ENCODE results near the gene TIPIN.

Gene TIPIN

DNA sequence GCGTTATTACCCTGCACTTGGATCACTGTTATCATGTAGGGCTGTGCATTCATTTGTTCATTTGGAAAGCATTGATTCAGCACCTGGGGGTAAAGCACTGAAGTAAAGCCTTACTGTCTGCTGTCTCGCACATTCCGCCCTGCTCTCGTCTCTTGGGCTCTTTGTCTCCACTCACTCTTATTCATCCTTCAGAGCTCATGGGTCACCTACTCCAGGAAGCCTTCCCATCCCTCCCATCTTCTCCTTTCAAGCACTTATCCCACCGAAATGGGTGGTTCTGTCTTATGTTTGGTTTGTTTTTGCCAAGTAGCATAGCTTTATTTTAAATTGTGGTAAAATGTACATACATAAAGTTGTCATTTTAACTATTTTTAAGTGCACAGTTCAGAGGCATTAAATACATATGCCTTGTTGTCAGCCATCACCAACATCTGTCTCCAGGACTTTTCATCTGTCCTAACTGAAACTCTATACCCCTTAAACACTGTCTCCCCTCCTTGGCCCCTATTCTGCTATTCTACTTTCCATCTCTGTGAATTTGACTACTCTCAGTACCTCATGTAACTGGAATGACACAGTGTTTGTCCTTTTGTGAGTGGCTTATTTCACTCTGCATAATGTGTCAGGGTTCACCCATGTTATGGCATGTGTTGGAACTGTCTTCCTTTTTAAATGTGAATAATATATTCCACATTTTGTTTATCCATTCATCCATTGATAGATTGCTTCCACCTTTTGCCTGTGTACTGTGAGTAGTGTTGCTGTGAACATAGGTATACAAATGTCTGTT lies 53.8 kb downstream of the TIPIN start:
- peaks cover 11% of the 10 kb centered on the region for H3K4me1 ChIP-seq
- no peak overlapping the region for H3K27ac ChIP-seq
- no peak for TF ChIP-seq Cebpa-rat (IDR thresholded peaks at IDR 0.05)
- no peaks in the 10 kb centered on the region for H3K27me3 ChIP-seq
- H3K9me3 ChIP-seq = no peaks in the 10 kb centered on the region
- no peak overlapping the region for H3K9ac ChIP-seq
- no peak overlapping the region for H3K4me2 ChIP-seq
- peaks cover 16% of the 10 kb centered on the region; the same call in 1 of the 2 replicates for H4K20me1 ChIP-seq
- H3K36me3 ChIP-seq = peaks cover 70% of the 10 kb centered on the region
- no peak overlapping the region for H3K4me3 ChIP-seq

DNA sequence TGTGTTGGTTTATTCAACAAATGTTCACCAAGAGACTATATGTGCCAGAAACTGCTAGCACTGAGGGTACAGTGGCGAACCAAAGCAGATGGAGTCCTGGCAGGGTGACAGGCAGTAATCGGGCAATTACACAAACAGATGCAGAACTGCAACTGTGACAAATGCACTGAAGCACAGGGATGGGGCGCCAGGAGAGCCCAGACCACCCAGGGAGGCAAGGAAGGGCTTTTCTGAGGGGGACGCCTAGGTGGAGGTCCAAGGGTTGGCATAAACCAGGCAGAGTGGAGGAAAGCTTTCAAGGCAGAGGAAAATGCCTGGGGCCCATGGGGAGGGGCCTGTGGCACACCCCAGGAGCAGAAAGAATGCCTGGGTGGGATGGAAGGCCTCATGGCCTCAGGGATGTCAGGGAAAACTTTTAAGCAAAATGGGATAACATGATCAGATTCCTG lies 57.7 kb downstream of the TIPIN start:
- Histone ChIP-seq H3K27ac (no peak overlapping the region), H3K27me3 (no peaks in the 10 kb centered on the region), H4K20me1 (peaks cover 16% of the 10 kb centered on the region; the same call in 1 of the 2 replicates), H3K9me3 (no peaks in the 10 kb centered on the region), H3K4me3 (no peak overlapping the region), H3K9ac (no peak overlapping the region), H3K36me3 (peaks cover 57% of the 10 kb centered on the region), H3K4me1 (peaks cover 20% of the 10 kb centered on the region), H3K4me2 (no peak overlapping the region)
- no peak for TF ChIP-seq Cebpa-rat (IDR thresholded peaks at IDR 0.05)

DNA sequence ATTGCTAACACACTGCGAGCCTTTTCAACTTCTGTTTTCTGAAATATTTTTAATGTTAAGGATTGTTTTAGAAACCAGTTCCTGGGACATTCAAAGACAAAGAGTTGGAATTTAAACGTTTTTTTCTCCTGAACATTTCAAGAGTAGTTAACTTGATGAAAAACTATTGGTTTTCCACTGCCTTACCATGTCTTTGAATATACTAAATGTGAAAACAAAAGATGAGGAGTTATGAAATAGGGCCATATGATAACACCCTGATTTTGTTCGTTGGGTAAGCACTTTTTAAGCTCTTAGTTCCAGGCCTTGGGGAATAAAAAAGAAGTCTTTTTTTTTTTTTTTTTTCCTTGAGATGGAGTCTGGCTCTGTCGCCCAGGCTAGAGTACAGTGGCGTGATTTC lies 60.3 kb downstream of the TIPIN start:
- Histone ChIP-seq H3K9me3 (no peaks in the 10 kb centered on the region), H3K36me3 (peaks cover 44% of the 10 kb centered on the region), H3K9ac (no peak overlapping the region), H4K20me1 (peaks cover 9% of the 10 kb centered on the region; the same call in 1 of the 2 replicates), H3K4me1 (peaks cover 38% of the 10 kb centered on the region), H3K27ac (no peak overlapping the region), H3K4me3 (no peak overlapping the region), H3K27me3 (no peaks in the 10 kb centered on the region), H3K4me2 (peak overlapping the region; percentile 94; the same call in 1 of the 2 replicates)
- TF ChIP-seq Cebpa-rat (IDR thresholded peaks at IDR 0.05) = no peak

DNA sequence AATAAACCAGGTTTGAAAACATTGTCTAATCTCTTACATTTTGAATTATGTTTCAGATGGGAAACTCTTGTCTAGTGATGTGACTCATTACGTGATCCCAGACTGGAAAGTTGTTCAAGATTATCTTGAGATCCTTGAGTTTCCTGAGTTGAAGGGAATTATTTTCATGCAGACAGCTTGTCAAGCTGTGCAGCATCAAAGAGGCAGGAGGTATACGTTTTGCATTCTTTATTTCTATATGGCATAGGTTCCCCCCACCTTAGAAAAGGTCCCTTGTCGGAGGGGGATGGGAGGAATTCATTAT lies 61.6 kb downstream of the TIPIN start:
- Histone ChIP-seq H3K4me1 (peaks cover 48% of the 10 kb centered on the region), H3K27me3 (no peaks in the 10 kb centered on the region), H3K36me3 (peaks cover 33% of the 10 kb centered on the region), H3K4me2 (peak overlapping the region; percentile 94), H4K20me1 (peaks cover 5% of the 10 kb centered on the region; the same call in 1 of the 2 replicates), H3K9me3 (no peaks in the 10 kb centered on the region), H3K4me3 (peak overlapping the region; percentile 77), H3K27ac (peak overlapping the region; percentile 98), H3K9ac (peak overlapping the region; percentile 95)
- no peak for TF ChIP-seq Cebpa-rat (IDR thresholded peaks at IDR 0.05)

DNA sequence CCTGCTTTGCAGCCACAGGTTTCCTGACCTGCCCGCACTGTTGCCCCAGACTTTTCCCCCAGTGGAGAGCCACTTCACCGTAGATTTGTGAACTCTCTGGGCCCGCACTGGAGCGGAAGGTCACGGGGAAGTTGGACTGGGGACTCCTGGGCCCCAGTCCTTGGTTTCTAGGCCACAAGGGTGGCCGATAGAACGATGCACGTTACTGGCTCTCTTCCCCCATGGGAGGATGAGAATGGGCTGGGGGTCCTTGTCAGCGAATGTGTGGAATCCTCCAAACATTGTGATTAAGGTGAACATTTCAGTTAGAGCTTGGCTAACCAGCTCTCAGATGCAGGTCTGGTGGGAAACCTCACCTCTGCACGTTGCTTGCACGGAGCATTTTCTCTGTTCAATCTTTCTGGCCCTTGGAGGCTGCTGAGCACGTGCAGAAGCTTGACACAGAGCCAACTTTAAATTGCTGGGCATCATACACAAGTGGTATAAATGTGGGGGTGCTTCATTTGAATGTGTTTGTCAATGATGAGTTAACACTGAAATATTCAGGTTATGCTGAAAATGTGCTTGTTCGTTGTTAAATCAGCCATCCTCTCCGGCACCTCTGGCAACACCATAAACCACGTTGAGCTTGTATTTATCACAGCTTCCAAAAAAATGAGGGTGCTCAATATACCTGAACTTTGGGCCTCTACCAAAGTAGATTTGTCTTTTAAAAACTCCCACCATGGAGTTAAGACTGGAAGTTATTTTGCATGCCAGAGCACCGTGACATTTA lies 62.1 kb downstream of the TIPIN start:
- H3K9me3 ChIP-seq = no peaks in the 10 kb centered on the region
- H3K36me3 ChIP-seq = peaks cover 28% of the 10 kb centered on the region
- no peak for TF ChIP-seq Cebpa-rat (IDR thresholded peaks at IDR 0.05)
- H3K4me1 ChIP-seq = peaks cover 52% of the 10 kb centered on the region
- H3K9ac ChIP-seq = peak overlapping the region; percentile 95
- H3K4me2 ChIP-seq = peak overlapping the region; percentile 94
- peaks cover 5% of the 10 kb centered on the region; the same call in 1 of the 2 replicates for H4K20me1 ChIP-seq
- no peaks in the 10 kb centered on the region for H3K27me3 ChIP-seq
- H3K27ac ChIP-seq = peak overlapping the region; percentile 98
- peak overlapping the region; percentile 77 for H3K4me3 ChIP-seq

DNA sequence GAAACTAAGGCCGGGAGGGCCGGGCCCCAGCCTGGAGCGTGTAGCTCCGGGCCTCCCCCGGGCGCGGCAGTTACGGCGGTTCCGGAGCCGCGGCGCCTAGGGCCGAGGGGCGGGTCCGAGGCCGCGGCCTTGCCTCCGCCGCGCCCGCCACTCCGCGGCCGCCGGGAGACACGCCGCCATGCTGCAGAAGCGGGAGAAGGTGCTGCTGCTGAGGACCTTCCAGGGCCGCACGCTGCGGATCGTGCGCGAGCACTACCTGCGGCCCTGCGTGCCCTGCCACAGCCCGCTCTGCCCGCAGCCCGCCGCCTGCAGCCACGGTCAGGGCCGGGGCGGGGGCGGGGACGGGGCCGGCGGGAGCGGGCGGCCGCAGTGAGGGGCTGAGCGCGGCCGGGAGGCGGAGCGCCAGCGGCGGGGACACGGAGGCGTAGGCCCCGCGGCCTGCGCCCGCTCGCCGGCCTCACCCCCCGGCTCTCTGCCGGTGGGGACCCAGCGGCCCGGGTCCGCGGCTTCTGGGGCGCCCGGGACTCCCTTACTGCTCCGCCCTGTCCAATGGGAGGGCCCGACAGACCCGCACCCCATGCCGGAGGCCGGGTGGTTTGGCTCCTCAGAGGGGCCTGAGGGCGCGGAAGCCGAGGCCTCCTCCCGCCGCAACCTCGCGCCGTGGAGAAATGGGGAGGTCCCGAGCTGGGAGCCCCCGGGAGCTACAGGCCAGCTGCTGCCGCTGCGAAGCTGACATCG lies 62.9 kb downstream of the TIPIN start, which contains the start of gene DIS3L:
Gene DIS3L, plus strand, starts transcription at position 150 of the 738 bp plus-strand sequence. Its CDS starts 29 bp downstream, at position 179.
- peaks cover 21% of the 10 kb centered on the region for H3K36me3 ChIP-seq
- no peaks in the 10 kb centered on the region for H4K20me1 ChIP-seq
- H3K9ac ChIP-seq = peak within 1 kb of the TSS; percentile 95
- no peaks in the 10 kb centered on the region for H3K9me3 ChIP-seq
- TF ChIP-seq Cebpa-rat (IDR thresholded peaks at IDR 0.05) = no peak
- H3K27ac ChIP-seq = peak within 1 kb of the TSS; percentile 98
- peak within 1 kb of the TSS; percentile 94 for H3K4me2 ChIP-seq
- H3K27me3 ChIP-seq = no peaks in the 10 kb centered on the region
- H3K4me1 ChIP-seq = peaks cover 52% of the 10 kb centered on the region
- peak within 1 kb of the TSS; percentile 77 for H3K4me3 ChIP-seq

- Histone ChIP-seq H3K4me2 (peak overlapping the region; percentile 94), H3K4me3 (peak overlapping the region; percentile 77), H3K9me3 (no peaks in the 10 kb centered on the region), H3K36me3 (peaks cover 14% of the 10 kb centered on the region), H3K27ac (peak overlapping the region; percentile 98), H4K20me1 (no peaks in the 10 kb centered on the region), H3K4me1 (peaks cover 52% of the 10 kb centered on the region), H3K27me3 (no peaks in the 10 kb centered on the region), H3K9ac (peak overlapping the region; percentile 95)
- TF ChIP-seq Cebpa-rat (IDR thresholded peaks at IDR 0.05) = no peak
These were observed 63.7 kb downstream of the TIPIN start for GRCh38 chr15:66292571-66293418.

GRCh38 chr15:66291816-66292570 lies 64.5 kb downstream of the TIPIN start:
- H3K4me2 ChIP-seq = peak overlapping the region; percentile 94
- H3K4me1 ChIP-seq = peaks cover 52% of the 10 kb centered on the region
- H3K27me3 ChIP-seq = no peaks in the 10 kb centered on the region
- TF ChIP-seq Cebpa-rat (IDR thresholded peaks at IDR 0.05) = no peak
- H4K20me1 ChIP-seq = no peaks in the 10 kb centered on the region
- H3K27ac ChIP-seq = peak overlapping the region; percentile 98; the same call in 1 of the 2 replicates
- H3K9ac ChIP-seq = peak overlapping the region; percentile 95; the same call in 1 of the 2 replicates
- peak overlapping the region; percentile 77 for H3K4me3 ChIP-seq
- no peaks in the 10 kb centered on the region for H3K9me3 ChIP-seq
- H3K36me3 ChIP-seq = peaks cover 8% of the 10 kb centered on the region
